ENCODE data around the gene GUCY1B1. TPM values are rescaled to one million over a fixed set of nuclear protein-coding genes. Genes with fewer than 3 reads are reported as not detected.

The GUCY1B1 gene
- total and polyA plus RNA-seq, 3 donors from 2014 or later: 4.3 to 7.6 (median 4.7) TPM

DNA sequence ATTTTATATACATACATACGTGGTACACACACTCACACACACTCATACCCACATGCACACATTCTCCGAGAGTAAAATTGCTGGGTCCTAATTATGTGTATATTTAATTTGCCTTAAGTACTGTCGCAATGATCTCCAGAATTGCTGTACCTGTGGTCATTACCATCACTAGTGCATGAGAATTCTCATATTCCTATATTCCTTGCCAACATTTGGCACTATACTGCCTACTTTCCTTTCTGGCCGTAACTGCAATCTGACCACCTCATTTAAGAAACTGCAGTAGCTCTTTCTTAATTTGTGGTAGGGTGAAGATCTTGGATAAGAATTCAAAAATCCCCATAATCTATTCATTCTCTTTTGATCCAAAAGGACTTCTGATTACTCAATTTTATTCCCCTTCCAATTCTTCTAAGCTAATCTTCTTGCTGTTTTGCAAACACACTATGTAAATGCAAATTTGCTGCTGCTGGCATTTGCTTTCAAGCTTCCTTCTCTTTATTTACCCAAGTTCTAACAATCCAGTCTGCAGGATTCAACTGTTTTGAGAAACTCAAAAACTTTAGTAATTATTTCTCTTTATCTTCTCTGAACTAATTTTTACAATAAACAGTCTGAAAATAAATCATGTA is 62.2 kb downstream of the GUCY1B1 start:
- Histone ChIP-seq H3K9me3 (no peaks in the 10 kb centered on the region), H3K27me3 (no peaks in the 10 kb centered on the region), H3K36me3 (ENCODE audit: low read depth, missing control alignments) (no peaks in the 10 kb centered on the region), H3K4me1 (no peaks in the 10 kb centered on the region), H3K4me3 (no peak overlapping the region), H3K27ac (no peak overlapping the region)
- intact Hi-C loops (cut with DNase I; ENCODE audit: low total_unique reads): no loop called here
- no peak for DNase-seq
- WGBS, 2 donors: 91% methylated on average over 4 of the region's 4 CpGs
- TF ChIP-seq, protein P1, sequence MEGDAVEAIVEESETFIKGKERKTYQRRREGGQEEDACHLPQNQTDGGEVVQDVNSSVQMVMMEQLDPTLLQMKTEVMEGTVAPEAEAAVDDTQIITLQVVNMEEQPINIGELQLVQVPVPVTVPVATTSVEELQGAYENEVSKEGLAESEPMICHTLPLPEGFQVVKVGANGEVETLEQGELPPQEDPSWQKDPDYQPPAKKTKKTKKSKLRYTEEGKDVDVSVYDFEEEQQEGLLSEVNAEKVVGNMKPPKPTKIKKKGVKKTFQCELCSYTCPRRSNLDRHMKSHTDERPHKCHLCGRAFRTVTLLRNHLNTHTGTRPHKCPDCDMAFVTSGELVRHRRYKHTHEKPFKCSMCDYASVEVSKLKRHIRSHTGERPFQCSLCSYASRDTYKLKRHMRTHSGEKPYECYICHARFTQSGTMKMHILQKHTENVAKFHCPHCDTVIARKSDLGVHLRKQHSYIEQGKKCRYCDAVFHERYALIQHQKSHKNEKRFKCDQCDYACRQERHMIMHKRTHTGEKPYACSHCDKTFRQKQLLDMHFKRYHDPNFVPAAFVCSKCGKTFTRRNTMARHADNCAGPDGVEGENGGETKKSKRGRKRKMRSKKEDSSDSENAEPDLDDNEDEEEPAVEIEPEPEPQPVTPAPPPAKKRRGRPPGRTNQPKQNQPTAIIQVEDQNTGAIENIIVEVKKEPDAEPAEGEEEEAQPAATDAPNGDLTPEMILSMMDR (IDR thresholded peaks at IDR 0.05): no peak
- no peak for TF ChIP-seq POLR2A (IDR thresholded peaks at IDR 0.05)

DNA sequence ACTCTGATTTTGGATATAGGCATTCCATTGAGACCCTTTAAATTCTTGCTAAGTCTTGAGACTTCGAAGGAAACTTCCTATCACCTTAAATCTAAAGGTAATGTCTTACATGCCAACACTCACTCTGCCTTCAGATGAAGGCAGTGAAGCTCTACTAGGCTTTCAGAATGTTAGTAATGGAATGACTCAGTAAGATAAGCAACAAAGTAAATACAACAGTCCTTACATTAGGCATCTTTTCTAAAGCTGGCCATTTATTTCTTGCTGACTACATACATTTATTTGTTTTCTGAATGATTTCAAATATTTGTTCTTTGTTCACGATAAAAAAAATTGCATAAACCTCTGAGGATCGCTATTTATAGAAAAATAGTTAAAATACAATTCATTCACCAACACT is 63.8 kb downstream of the GUCY1B1 start:
- H3K4me3 ChIP-seq: no peak overlapping the region
- DNase-seq: no peak
- no peaks in the 10 kb centered on the region for H3K36me3 ChIP-seq (ENCODE audit: low read depth, missing control alignments)
- no peaks in the 10 kb centered on the region for H3K9me3 ChIP-seq
- 86 to 88% methylated on average over 3 of the region's 3 CpGs for WGBS, 2 donors
- no peaks in the 10 kb centered on the region for H3K27me3 ChIP-seq
- no peaks in the 10 kb centered on the region for H3K4me1 ChIP-seq
- no peak overlapping the region for H3K27ac ChIP-seq
- intact Hi-C loops (cut with DNase I; ENCODE audit: low total_unique reads): no loop called here
- TF ChIP-seq, protein P1 (IDR thresholded peaks at IDR 0.05): no peak
- TF ChIP-seq POLR2A (IDR thresholded peaks at IDR 0.05): no peak

DNA sequence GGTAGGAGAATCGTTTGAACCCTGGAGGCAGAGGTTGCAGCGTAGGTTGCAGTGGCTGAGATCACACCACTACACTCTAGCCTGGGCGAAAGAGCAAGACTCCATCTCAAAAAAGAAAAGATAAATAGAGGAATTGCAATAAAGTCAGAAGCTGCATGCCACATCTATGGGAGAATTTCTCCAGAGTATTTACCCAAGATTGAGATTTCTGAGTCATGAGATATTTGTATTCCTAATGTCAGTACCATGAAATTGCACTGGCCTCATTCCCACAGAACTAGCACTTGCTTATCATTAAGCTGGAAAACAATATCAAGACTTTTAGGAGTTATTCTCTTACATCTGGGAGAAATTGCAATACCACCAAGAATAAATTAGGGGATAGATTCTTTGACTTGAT is 69.8 kb downstream of the GUCY1B1 start:
- Histone ChIP-seq H3K27ac (no peak overlapping the region), H3K36me3 (ENCODE audit: low read depth, missing control alignments) (no peaks in the 10 kb centered on the region), H3K4me1 (no peaks in the 10 kb centered on the region), H3K4me3 (no peak overlapping the region), H3K9me3 (no peaks in the 10 kb centered on the region), H3K27me3 (no peaks in the 10 kb centered on the region)
- WGBS, 2 donors: 96% methylated on average over 3 of the region's 3 CpGs
- TF ChIP-seq, protein P1 (IDR thresholded peaks at IDR 0.05): no peak
- TF ChIP-seq POLR2A (IDR thresholded peaks at IDR 0.05): no peak
- no peak for DNase-seq
- intact Hi-C loops (cut with DNase I; ENCODE audit: low total_unique reads): no loop called here

DNA sequence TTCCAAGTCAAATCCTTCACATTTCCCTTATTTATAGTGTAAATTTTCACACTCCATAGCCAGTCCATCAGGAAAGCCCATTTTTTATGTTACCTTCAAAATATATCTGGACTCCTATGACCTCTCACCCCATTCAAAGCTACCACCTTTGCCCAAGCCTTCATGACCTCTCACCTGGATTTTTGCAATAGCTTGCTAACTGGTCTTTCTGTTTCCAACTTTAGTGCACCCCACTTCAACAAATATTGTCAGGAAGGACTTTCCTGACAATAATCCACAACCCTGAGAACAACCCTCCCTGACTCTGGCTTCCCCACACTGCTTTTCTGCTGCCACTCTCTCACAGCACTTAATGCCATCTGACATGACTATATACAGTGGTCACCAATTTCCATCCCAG is 73.8 kb downstream of the GUCY1B1 start:
- Histone ChIP-seq H3K4me1 (no peaks in the 10 kb centered on the region), H3K36me3 (ENCODE audit: low read depth, missing control alignments) (no peaks in the 10 kb centered on the region), H3K4me3 (no peak overlapping the region), H3K9me3 (no peaks in the 10 kb centered on the region), H3K27ac (no peak overlapping the region), H3K27me3 (no peaks in the 10 kb centered on the region)
- TF ChIP-seq POLR2A (IDR thresholded peaks at IDR 0.05): no peak
- TF ChIP-seq, protein P1 (IDR thresholded peaks at IDR 0.05): no peak
- no peak for DNase-seq
- intact Hi-C loops (cut with DNase I; ENCODE audit: low total_unique reads): no loop called here

DNA sequence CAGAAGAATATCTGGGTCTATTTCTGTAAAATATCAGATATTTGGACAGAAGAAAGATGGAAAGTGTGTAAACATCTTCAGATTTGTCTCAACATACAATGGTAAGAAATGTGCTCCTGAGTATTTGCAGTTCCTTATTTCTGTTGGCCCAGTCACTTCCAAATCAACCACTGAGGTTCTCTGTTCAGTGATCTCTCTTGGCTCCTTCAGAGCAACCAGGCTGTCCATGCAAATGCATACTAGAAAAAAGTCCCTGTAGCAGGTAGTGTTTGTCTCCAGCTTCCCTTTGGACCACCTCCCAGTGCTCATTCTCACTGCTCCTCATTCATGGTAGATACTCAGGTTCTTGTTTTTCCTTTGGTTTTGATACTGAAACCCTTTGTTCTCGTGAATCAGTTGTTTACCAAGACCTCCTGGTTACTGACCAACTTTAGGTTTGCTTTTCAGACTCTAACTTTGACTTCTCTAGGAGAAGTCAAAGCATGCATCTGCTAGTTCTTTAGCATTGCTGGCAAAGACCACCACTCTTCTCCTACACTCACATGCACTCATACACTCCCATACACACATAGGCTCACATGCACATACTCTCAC is 78.5 kb downstream of the GUCY1B1 start:
- Histone ChIP-seq H3K9me3 (no peaks in the 10 kb centered on the region), H3K36me3 (ENCODE audit: low read depth, missing control alignments) (no peaks in the 10 kb centered on the region), H3K4me3 (no peak overlapping the region), H3K4me1 (no peaks in the 10 kb centered on the region), H3K27ac (no peak overlapping the region), H3K27me3 (no peaks in the 10 kb centered on the region)
- intact Hi-C loops (cut with DNase I; ENCODE audit: low total_unique reads): no loop called here
- DNase-seq: no peak
- 88 to 92% methylated on average over 1 of the region's 1 CpG for WGBS, 2 donors
- TF ChIP-seq, protein P1 (IDR thresholded peaks at IDR 0.05): no peak
- TF ChIP-seq POLR2A (IDR thresholded peaks at IDR 0.05): no peak

Data from testis (tissue), 3 donors.